HEK293 (cell line): ENCODE data around the gene MAGEA8.

Experiments
- CTCF ChIA-PET: fragments of 350-600 bp; formaldehyde crosslinking; extraction: SDS; loops from one replicate; lab custom pipeline; 2021; ENCODE audit warnings: antibody characterized with exemption; lab: Yijun Ruan, JAX
- POLR2A ChIA-PET: fragments of 300-600 bp; formaldehyde crosslinking; extraction: SDS; loops from one replicate; lab custom pipeline; 2020; ENCODE audit warnings: antibody characterized with exemption, inconsistent platforms; lab: Yijun Ruan, JAX
- H3K27ac ChIP-seq: fragments of 200-500 bp; sonication (Bioruptor generic); 2 replicates; pipeline ENCODE4 v1.5.1; 2014; ENCODE audit warnings: low read depth, low read length, control low read depth, inconsistent platforms; ENCODE audit errors: extremely low read depth
- H3K36me3 ChIP-seq, 2 experiments: fragments of 200-500 bp in 1 of 2; sonication (Bioruptor generic) in 1 of 2; 1 replicate in 1 of 2; 2 replicates in 1 of 2; pipeline ENCODE4 v1.5.1; 2014 to 2017; ENCODE audit warnings: inconsistent platforms in 2 of 2, low read length in 2 of 2; ENCODE audit not compliant: control insufficient read depth in 2 of 2, insufficient read depth in 1 of 2
- H3K4me1 ChIP-seq: fragments of 200-500 bp; sonication (Bioruptor generic); 2 replicates; pipeline ENCODE4 v1.5.1; 2014; ENCODE audit warnings: mild to moderate bottlenecking, low read length, inconsistent platforms; ENCODE audit not compliant: control insufficient read depth, insufficient read depth
- H3K4me3 ChIP-seq: 2 replicates; pipeline ENCODE4 v1.5.1; 2011; ENCODE audit warnings: low read depth, mild to moderate bottlenecking, control low read depth, low read length, moderate library complexity
- H3K9me3 ChIP-seq: fragments of 200-500 bp; sonication (Bioruptor generic); 2 replicates; pipeline ENCODE4 v1.5.1; 2014; ENCODE audit warnings: low read depth, low read length, inconsistent platforms; ENCODE audit not compliant: control insufficient read depth, insufficient read depth
- GLIS2 ChIP-seq: fragments of 450-650 bp; formaldehyde crosslinking; IDR thresholded peaks from 2 replicates; pipeline ENCODE4 v1.5.1; 2016; ENCODE audit warnings: missing biosample characterization, missing genetic modification characterization
- HIC1 ChIP-seq: fragments of 450-650 bp; formaldehyde crosslinking; IDR thresholded peaks from 2 replicates; pipeline ENCODE4 v1.5.1; 2016; ENCODE audit warnings: missing biosample characterization, missing genetic modification characterization
- KLF8 ChIP-seq: fragments of 450-650 bp; formaldehyde crosslinking; IDR thresholded peaks from 2 replicates; pipeline ENCODE4 v1.5.1; 2016; ENCODE audit warnings: missing biosample characterization, missing genetic modification characterization
- KLF9 ChIP-seq: fragments of 450-650 bp; formaldehyde crosslinking; IDR thresholded peaks from 2 replicates; pipeline ENCODE4 v1.5.1; 2016; ENCODE audit warnings: missing biosample characterization, missing genetic modification characterization, low read depth
- MEIS1 ChIP-seq: sonication (generic); formaldehyde crosslinking; IDR thresholded peaks from 2 replicates; pipeline ENCODE4 v1.8.1; 2022; ENCODE audit warnings: missing genetic modification reagents, mild to moderate bottlenecking, borderline replicate concordance
- PRDM1 ChIP-seq: fragments of 450-650 bp; formaldehyde crosslinking; IDR thresholded peaks from 2 replicates; pipeline ENCODE4; 2016; ENCODE audit warnings: missing biosample characterization, missing genetic modification characterization
- ZBTB11 ChIP-seq: fragments of 450-650 bp; formaldehyde crosslinking; conservative IDR thresholded peaks from 2 replicates; pipeline ENCODE4 v1.5.1; 2016; ENCODE audit warnings: low read depth, missing biosample characterization, missing genetic modification characterization
- ZBTB17 ChIP-seq: fragments of 450-650 bp; formaldehyde crosslinking; IDR thresholded peaks from 2 replicates; pipeline ENCODE4 v1.5.1; 2016; ENCODE audit warnings: missing biosample characterization, missing genetic modification characterization
- ZFHX2 ChIP-seq: fragments of 450-650 bp; formaldehyde crosslinking; conservative IDR thresholded peaks from 2 replicates; pipeline ENCODE4 v1.5.1; 2016; ENCODE audit warnings: missing biosample characterization, missing genetic modification characterization
- ZNF114 ChIP-seq: fragments of 450-650 bp; formaldehyde crosslinking; IDR thresholded peaks from 2 replicates; pipeline ENCODE4 v1.5.0; 2017; ENCODE audit warnings: missing biosample characterization, missing genetic modification characterization
- ZNF138 ChIP-seq: fragments of 450-650 bp; formaldehyde crosslinking; IDR thresholded peaks from 2 replicates; pipeline ENCODE4 v1.5.1; 2016; ENCODE audit warnings: missing biosample characterization, missing genetic modification characterization, borderline replicate concordance
- ZNF146 ChIP-seq: fragments of 450-650 bp; formaldehyde crosslinking; IDR thresholded peaks from 2 replicates; pipeline ENCODE4 v1.5.1; 2016; ENCODE audit warnings: missing biosample characterization, missing genetic modification characterization
- ZNF16 ChIP-seq: fragments of 450-650 bp; formaldehyde crosslinking; IDR thresholded peaks from 2 replicates; pipeline ENCODE4 v1.5.1; 2016; ENCODE audit warnings: low read depth, missing biosample characterization, missing genetic modification characterization
- ZNF202 ChIP-seq: fragments of 450-650 bp; formaldehyde crosslinking; IDR thresholded peaks from 2 replicates; pipeline ENCODE4 v1.5.1; 2016; ENCODE audit warnings: missing biosample characterization, missing genetic modification characterization, borderline replicate concordance
- ZNF391 ChIP-seq: fragments of 450-650 bp; formaldehyde crosslinking; IDR thresholded peaks from 2 replicates; pipeline ENCODE4 v1.5.1; 2016; ENCODE audit warnings: low read depth, missing biosample characterization, missing genetic modification characterization, borderline replicate concordance
- ZNF510 ChIP-seq: fragments of 450-650 bp; formaldehyde crosslinking; IDR thresholded peaks from 2 replicates; pipeline ENCODE4 v1.5.1; 2018; ENCODE audit warnings: mild to moderate bottlenecking, missing genetic modification characterization, missing biosample characterization; ENCODE audit not compliant: insufficient replicate concordance
- ZNF670 ChIP-seq: fragments of 450-650 bp; formaldehyde crosslinking; IDR thresholded peaks from 2 replicates; pipeline ENCODE4 v1.5.1; 2016; ENCODE audit warnings: missing biosample characterization, missing genetic modification characterization, low read depth
- ZNF701 ChIP-seq: fragments of 450-650 bp; formaldehyde crosslinking; IDR thresholded peaks from 2 replicates; pipeline ENCODE4 v1.5.1; 2016; ENCODE audit warnings: missing biosample characterization, missing genetic modification characterization
- ZNF747 ChIP-seq: fragments of 450-650 bp; formaldehyde crosslinking; IDR thresholded peaks from 2 replicates; pipeline ENCODE4 v1.5.1; 2016; ENCODE audit warnings: missing biosample characterization, missing genetic modification characterization
- ZNF776 ChIP-seq: fragments of 450-650 bp; formaldehyde crosslinking; IDR thresholded peaks from 2 replicates; pipeline ENCODE4 v1.5.0; 2017; ENCODE audit warnings: missing biosample characterization, missing genetic modification characterization, borderline replicate concordance
- TF ChIP-seq, protein P1 (sequence below): fragments of 450-650 bp; formaldehyde crosslinking; IDR thresholded peaks from 2 replicates; pipeline ENCODE4; 2016; ENCODE audit warnings: missing biosample characterization, missing genetic modification characterization
- TF ChIP-seq, protein P2 (sequence below): fragments of 450-650 bp; formaldehyde crosslinking; IDR thresholded peaks from 2 replicates; pipeline ENCODE4 v1.5.1; 2016; ENCODE audit warnings: missing biosample characterization, missing genetic modification characterization
- TF ChIP-seq, protein P3 (sequence below): fragments of 450-650 bp; formaldehyde crosslinking; IDR thresholded peaks from 2 replicates; pipeline ENCODE4 v1.5.1; 2016; ENCODE audit warnings: missing biosample characterization, missing genetic modification characterization, borderline replicate concordance

Gene MAGEA8

DNA sequence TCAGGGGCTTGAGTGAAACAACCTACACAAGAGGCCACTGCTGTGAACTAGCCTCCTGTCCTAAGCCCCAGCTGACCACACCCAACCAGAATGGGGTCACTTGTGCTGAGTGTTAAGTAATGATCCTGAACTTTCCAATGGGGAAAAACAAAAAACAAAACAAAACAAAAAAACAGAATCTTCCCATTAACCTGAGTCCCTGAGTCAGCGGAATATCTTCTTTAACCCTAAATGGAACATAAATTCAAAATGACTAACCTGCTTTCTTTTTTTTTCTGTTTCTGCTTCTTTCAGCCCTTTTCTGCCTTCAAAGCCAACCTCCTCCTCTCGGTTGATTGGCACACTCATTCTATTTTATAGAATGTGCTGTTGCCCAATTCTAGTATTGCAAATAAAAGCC is 31.2 kb upstream of the MAGEA8 start:
- Histone ChIP-seq H3K36me3 (no peaks in the 10 kb centered on the region), H3K4me3 (no peak overlapping the region), H3K27ac (no peak overlapping the region), H3K9me3 (no peaks in the 10 kb centered on the region), H3K4me1 (no peaks in the 10 kb centered on the region)
- ChIA-PET POLR2A (no interaction called here), CTCF (no interaction called here)
- TF ChIP-seq ZNF202 (no peak), ZNF747 (tag by site-specific recombination) (no peak), ZNF16 (tag by site-specific recombination) (no peak), HIC1 (tag by site-specific recombination) (no peak), ZNF391 (tag by site-specific recombination) (no peak), ZNF776 (tag by site-specific recombination) (no peak), ZNF670 (no peak), KLF8 (tag by site-specific recombination) (no peak), ZNF701 (no peak), KLF9 (tag by site-specific recombination) (no peak)
- TF ChIP-seq, protein P1, sequence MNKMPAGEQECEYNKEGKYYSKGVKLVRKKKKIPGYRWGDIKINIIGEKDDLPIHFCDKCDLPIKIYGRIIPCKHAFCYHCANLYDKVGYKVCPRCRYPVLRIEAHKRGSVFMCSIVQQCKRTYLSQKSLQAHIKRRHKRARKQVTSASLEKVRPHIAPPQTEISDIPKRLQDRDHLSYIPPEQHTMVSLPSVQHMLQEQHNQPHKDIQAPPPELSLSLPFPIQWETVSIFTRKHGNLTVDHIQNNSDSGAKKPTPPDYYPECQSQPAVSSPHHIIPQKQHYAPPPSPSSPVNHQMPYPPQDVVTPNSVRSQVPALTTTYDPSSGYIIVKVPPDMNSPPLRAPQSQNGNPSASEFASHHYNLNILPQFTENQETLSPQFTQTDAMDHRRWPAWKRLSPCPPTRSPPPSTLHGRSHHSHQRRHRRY (tag by site-specific recombination) = no peak
- TF ChIP-seq, all 188 proteins: peak for 0

DNA sequence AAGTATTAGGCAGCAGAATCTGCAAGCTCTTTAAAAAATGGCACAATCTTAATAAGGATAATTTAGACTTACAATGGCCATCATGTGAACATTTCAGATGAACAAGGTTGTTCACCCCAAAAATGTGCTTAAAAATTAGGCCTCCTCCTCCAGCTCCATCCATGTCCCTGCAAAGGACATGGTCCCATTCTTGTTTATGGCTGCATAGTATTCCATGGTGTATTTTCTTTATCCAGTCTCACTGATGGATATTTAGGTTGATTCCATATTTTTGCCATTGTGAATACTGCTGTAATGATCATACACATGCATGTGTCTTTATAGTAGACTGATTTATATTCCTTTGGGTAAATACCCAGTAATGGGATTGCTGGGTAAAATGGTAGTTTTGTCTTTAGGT is 29.1 kb upstream of the MAGEA8 start:
- CTCF ChIA-PET = no interaction called here
- H3K4me3 ChIP-seq = no peak overlapping the region
- TF ChIP-seq ZBTB17 (tag by site-specific recombination) (no peak), ZNF391 (tag by site-specific recombination) (no peak), PRDM1 (no peak), ZNF146 (tag by site-specific recombination) (peak; percentile 62), ZBTB11 (tag by site-specific recombination) (no peak)

DNA sequence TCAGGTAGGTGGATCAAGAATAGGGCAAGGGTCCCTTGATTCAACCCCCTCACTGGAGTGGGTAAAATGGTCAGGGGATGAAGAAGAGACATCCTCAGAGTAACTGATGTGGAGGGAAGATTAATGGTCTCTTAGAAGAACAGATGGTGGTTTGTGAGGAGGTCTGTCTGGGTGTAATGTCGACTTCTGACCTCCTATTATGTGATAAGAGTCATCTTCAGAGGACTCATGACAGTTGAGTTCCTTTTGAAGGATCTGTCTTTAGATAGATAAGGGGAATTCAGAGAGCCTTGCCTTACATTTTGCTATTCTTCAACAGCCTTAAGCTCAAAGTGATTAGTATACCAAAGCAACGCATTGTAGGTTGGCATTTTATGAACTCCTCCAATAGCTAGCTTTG is 27.1 kb upstream of the MAGEA8 start:
- no peak overlapping the region for H3K4me3 ChIP-seq
- ChIA-PET CTCF (interaction anchor here (0.6 to 1.4 kb wide), 4 partner anchors 19 to 735 kb away, joined by 3 to 4 read pairs (median 3); no protein-coding TSS in a partner anchor), POLR2A (no interaction called here)
- H3K36me3 ChIP-seq = no peaks in the 10 kb centered on the region
- no peaks in the 10 kb centered on the region for H3K9me3 ChIP-seq
- no peak overlapping the region for H3K27ac ChIP-seq
- H3K4me1 ChIP-seq = peaks cover 3% of the 10 kb centered on the region; the same call in 1 of the 2 replicates
- TF ChIP-seq MEIS1 = no peak
- no peak for TF ChIP-seq ZNF510 (tag by site-specific recombination)
- TF ChIP-seq, protein P2, sequence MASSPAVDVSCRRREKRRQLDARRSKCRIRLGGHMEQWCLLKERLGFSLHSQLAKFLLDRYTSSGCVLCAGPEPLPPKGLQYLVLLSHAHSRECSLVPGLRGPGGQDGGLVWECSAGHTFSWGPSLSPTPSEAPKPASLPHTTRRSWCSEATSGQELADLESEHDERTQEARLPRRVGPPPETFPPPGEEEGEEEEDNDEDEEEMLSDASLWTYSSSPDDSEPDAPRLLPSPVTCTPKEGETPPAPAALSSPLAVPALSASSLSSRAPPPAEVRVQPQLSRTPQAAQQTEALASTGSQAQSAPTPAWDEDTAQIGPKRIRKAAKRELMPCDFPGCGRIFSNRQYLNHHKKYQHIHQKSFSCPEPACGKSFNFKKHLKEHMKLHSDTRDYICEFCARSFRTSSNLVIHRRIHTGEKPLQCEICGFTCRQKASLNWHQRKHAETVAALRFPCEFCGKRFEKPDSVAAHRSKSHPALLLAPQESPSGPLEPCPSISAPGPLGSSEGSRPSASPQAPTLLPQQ (tag by site-specific recombination) = no peak
- no peak for TF ChIP-seq ZNF146 (tag by site-specific recombination)
- no peak for TF ChIP-seq ZNF114
- TF ChIP-seq ZNF138 (tag by site-specific recombination) = no peak
- TF ChIP-seq ZNF747 (tag by site-specific recombination) = no peak
- TF ChIP-seq ZFHX2 (tag by site-specific recombination) = no peak
- no peak for TF ChIP-seq GLIS2
- TF ChIP-seq, protein P3, sequence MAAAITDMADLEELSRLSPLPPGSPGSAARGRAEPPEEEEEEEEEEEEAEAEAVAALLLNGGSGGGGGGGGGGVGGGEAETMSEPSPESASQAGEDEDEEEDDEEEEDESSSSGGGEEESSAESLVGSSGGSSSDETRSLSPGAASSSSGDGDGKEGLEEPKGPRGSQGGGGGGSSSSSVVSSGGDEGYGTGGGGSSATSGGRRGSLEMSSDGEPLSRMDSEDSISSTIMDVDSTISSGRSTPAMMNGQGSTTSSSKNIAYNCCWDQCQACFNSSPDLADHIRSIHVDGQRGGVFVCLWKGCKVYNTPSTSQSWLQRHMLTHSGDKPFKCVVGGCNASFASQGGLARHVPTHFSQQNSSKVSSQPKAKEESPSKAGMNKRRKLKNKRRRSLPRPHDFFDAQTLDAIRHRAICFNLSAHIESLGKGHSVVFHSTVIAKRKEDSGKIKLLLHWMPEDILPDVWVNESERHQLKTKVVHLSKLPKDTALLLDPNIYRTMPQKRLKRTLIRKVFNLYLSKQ = no peak

More for the DNA sequence above, 29.1 kb upstream of the MAGEA8 start:
- no peaks in the 10 kb centered on the region for H3K36me3 ChIP-seq
- POLR2A ChIA-PET = no interaction called here
- H3K27ac ChIP-seq = no peak overlapping the region
- no peaks in the 10 kb centered on the region for H3K4me1 ChIP-seq
- no peaks in the 10 kb centered on the region for H3K9me3 ChIP-seq
